Suppressor macrophage treated with lipopolysaccharide for 1 hour (primary cell): ENCODE results near the gene CELF4.

Experiments used
- DNase-seq, 3 donors: peaks; one replicate each; pipeline ENCODE4 v3.0.0-alpha.2; 2020 to 2022

Gene CELF4

DNA sequence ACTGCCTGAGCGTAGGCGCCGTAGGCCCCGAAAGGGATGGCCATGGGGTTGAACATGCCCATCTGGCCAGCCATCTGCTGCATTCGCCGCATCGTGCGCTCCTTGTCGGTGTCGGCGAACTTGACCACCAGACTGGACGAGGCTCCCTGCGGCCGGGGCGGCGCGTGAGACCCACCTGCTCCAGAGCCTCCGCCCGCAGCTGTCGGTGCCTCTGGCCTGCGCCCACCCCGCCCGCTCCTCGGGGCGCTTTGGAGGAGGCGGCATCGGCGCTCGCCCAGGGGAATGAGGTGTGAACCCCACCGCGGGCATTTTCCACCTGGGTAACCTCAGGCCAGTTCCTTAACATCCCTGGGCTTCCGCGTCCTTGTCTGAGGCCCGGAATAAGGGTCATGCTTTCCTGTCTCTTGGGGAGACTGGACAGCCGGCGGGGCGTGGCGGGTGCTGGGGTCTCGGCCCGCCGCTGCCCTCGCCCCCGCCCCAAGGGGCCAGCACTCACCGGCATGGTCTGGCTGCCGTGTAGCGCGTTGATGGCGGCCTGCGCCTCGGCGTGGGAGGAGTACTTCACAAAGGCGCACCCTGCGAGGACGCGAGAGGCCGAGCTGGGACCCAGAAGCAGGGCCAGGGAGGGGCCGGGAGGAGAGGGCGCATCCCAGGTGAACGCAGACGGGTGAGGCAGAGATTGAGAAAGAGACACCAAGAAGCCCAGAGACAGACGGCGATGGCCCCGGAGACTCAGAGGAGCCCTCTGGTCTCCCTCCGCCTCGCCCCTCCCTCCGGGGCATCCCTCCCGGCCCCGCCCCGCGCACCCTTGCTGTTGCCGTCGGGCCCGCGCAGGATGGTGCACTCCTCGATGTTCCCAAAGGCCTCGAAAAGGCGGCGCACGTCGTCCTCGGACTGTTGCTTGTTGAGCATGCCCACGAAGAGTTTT, 291.0 kb downstream of the CELF4 start:
- DNase-seq = no peak

DNA sequence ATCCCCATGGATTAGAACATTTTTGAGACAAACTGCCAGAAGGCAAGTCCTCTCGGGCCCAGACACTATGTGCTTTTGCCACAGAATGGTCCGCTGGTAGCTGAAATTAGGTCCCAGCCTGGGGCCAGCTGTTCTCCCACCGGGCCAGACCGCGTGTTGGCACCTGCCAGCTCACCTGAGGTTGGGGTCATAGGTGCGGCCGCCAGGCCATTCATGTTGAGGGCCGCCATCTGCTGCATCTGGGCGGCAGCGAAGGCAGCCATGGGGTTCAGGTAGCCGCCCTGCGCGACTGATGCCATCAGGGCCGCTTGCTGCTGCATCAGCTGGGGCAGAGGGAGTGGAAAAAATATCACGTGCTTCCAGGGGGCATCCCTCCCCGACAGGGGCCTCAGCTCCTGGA, 292.8 kb downstream of the CELF4 start:
- DNase-seq = no peak

GRCh38 chr18:37272226-37272625, 293.4 kb downstream of the CELF4 start:
- no peak for DNase-seq

- no peak for DNase-seq
These were observed 294.9 kb downstream of the CELF4 start for GRCh38 chr18:37270666-37271052.

DNA sequence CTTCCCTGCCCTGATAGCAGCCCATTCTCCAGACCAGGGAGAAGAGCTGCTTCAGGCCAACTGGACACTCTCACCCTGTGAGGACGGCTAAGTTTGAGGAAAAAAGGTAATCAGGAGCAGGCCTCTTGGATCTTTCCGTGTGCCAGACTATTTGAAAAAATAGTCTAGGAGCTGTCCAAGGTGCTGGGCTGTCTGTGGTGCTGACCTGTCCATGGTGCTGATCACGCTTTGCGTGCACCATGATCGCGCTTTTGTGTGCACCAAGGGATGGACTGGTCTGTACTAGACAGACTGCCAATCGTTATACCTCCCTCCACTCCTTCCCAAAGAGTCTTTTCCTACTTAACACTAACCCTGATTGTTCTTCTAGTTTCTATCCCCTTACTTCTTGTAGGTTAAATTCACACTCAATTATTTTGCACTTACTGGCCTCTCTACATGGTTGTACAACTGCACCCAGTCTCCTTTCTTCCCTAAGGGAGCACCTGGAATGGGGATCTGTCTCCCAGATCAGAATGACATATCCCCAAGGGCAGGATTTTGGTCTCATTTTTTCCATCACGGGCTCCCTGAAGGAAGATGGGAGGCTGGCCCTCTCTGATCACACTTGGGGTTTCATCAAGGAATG, 295.4 kb downstream of the CELF4 start:
- peak; percentile 48 to 74 (median 51) for DNase-seq

DNA sequence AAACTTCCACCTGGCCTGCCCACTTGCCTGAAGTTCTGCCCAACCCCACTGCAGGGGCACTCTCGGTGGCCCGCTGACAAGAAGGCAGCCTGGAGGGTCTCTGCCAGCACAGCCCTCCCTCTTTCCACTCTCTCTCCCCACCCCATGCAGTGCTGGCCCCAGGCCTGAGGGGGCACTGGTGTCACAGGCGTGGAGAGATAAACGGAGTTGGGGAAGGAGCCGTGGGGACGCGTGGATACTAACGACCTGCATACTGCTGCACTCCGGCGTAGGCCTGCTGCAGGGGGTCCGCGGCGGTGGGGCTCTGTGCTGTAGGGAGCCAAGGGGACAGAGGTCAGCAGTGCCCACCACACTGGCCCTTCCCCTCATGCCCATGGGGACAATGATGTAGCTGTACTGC, 299.3 kb downstream of the CELF4 start:
- DNase-seq = no peak

DNA sequence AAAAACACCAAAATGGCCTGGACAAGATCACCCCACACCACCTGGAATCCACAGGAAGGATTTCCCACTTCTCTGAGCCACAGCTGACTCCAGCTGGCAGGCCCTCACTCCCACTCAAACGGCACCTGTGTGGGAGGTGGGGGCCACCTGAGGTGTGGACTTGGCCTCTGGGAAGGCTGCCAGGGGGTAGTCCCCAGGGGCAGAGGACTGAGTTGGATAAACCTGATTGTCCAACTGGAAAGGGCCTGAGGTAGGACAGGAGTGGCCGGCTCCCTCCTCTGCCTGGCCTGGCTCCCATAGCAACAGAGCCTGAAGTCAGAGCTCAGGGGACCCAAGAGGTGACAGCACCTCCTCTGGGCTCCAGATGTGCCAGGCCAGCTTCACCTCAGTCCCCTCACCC, 300.2 kb downstream of the CELF4 start:
- no peak for DNase-seq

DNA sequence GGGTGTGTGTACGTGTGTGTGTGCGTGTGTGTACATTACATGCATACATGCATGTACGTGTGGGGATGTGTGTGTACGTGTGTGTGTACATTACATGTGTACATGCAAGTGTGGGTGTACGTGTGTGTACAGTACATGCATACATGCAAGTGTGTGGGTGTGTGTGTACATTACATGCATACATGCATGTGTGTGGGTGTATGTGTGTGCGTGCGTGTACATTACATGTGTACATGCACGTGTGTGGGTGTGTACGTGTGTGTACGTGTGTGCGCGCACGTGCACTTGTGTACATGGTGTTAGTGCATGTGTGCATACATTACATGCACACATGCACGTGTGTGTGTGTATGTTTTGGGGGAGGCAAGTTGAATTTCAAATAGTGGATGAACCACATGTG, 300.6 kb downstream of the CELF4 start:
- no peak for DNase-seq

DNA sequence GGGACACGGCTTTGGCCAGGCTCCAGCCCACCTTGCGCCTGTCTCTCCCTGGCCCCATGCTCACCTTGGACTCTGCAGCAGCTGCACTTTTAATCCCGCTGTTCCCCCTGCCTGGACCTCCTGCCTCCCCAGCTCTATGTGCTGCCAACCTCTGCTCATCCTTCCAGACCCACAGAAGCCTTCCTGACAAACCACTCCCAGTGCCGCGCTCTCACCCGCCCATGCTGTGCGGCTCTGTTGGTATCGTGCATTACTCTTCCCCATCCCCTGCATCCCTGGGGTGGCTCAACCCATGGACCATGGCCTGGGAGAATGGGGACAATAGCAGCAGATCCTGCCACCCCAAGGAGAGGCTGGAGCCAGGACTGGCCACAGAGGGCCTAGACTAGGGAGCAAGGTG, 303.6 kb downstream of the CELF4 start:
- DNase-seq = no peak

- DNase-seq = no peak
These were observed 304.3 kb downstream of the CELF4 start for GRCh38 chr18:37261246-37261840.

- DNase-seq = no peak
These were observed 305.1 kb downstream of the CELF4 start for GRCh38 chr18:37260367-37261093.

DNA sequence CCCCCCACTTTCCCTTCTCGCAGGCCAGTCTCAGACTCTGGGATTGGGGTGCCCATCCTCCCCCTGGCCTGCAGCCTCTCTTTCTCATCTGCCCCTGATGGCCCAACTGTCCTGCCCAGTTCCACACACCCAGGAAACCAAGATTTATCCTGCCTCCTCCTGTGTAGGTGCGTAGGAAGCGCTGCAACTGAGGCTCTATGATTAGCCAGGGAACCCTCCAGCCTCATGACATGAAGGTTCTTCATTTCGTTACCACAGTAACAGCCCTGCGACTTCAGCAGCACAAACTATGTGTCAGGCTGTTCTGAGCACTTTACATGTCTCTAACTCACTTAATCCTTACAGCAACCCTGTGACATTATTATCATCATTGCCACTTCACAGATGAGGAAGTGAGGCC, 305.9 kb downstream of the CELF4 start:
- DNase-seq = no peak

DNA sequence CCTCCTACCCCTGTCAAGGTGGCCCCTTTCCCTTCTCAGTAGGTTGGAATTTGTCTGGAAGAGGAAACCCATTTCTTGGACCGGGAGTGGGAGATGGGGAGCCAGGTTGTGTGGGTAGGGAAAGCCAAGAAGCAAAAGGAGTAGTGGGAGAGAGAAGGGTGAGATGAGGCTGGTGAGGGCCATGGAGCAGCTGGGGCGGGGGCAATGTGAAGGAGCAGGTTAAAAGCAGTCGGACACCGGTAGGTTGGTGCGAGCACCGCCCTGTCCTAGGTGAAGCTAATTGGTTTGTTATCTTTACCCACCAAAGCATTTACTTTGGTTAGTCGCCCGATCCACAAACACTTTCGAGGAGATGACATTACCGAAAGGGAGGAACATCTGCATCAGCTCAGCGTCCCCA, 306.8 kb downstream of the CELF4 start:
- no peak for DNase-seq

DNA sequence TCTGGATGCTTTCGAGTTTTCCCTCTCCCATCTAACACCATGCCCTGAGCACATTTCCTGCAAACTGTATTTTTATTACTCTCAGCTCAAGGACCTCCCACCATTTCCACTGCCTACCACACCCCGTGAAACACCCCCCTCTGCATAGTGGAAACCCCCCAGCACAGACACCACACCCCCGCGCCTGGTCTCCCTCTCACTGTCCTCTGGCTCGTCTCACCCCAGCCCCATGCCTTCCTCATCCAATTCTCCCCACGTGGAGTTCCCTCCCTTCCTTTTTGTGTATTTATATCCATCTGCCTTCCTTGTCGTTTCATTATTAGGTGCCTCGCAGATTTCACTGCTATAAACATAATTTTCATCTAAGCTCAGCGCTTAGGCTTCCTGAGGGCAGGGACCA, 307.5 kb downstream of the CELF4 start:
- DNase-seq = no peak

DNA sequence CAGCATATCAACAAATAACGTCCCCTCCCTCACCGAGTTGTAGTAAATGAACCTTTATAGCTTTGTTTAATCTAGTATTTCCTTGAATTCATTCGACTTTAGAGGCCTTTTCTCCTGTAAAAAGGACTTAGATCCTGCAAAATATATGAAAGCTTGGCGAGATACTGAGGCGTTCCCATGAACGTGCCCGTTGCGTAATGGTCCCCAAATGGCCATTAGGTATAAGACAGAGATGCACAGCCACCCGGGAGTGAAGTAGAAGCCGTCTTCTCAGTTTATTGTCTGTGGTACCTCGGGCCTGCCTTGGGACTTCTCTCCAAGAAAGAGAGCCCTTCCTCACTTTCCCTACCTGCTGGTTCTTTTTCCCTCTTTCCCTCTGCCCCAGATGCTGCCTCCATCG, 310.6 kb downstream of the CELF4 start:
- DNase-seq = no peak

GRCh38 chr18:37254236-37254754, 311.3 kb downstream of the CELF4 start:
- DNase-seq = no peak

GRCh38 chr18:37253394-37254235, 312.0 kb downstream of the CELF4 start:
- DNase-seq = peak in 2 of 3 donors; percentile 2 to 12

- no peak for DNase-seq
These were observed 312.7 kb downstream of the CELF4 start for GRCh38 chr18:37252854-37253393.

- no peak for DNase-seq
These were observed 313.3 kb downstream of the CELF4 start for GRCh38 chr18:37252342-37252741.

DNA sequence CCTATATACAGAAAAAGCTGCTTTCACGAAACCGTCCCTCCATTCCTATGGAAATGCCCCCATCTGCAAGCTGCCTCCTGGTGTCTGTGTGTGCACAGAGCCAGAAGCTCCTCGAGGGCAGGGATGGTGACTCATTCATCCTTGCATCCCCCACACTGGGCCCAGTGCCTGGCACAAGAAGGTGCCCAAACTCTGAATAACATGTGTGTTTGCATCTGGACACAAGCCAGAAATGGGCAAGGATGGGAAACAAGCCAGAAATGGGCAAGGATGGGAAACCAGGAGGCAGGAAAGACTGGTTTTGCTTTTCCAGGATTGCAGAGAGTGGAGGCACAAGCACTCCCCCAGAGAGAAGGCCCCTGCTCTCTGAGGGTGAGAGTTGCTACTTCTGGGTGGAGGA, 313.9 kb downstream of the CELF4 start:
- DNase-seq = no peak

GRCh38 chr18:37249895-37250618, 315.5 kb downstream of the CELF4 start:
- no peak for DNase-seq
